ENCODE measurements around the gene TNFSF18. TPM values are rescaled to one million over a fixed set of nuclear protein-coding genes. Genes with fewer than 3 reads are reported as not detected.
"Not testable (repeated sequence)": the region's sequence is repeated elsewhere in the genome, so short reads cannot be mapped to it uniquely, and the experiment has no call there.

TNFSF18 gene
- total RNA-seq, 1 donor from 2014 or later: 0.58 TPM

DNA sequence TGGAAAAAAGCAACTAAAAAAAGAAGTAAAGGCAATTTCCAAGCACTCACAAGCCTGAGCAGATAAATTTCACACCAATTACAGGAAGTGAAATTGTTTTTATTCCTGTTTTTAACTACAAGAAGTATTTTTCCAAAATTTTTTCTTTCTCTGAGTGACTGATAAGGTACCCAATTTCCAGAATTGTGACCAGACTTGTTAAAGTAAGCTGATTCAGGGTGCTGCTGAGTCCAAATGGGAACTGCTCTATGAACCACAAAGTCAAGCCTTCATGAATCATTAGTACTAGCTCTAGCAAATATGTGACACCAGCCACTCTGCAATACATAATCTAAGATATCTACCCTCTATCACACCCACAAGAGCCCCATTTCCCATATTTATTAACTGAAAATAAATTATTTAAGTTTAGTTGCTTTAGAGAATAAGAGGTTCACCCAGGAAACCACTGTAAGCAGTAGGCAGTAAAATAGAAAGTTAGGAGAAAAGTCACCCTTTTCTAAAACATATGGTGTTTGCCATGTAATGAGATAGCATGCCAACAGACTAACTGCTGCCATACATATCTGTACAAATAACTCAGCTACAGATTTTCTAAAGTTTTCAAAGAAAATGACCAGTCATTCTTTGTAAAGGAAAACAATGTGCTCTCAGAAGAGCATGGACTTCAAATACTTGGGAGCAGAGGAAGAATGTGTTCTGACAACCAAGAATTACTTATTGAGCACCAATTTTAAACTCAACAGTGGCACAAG lies 43.1 kb upstream of the TNFSF18 start:
- no peaks in the 10 kb centered on the region for H3K36me3 Mint-ChIP-seq
- TF ChIP-seq, protein P1, sequence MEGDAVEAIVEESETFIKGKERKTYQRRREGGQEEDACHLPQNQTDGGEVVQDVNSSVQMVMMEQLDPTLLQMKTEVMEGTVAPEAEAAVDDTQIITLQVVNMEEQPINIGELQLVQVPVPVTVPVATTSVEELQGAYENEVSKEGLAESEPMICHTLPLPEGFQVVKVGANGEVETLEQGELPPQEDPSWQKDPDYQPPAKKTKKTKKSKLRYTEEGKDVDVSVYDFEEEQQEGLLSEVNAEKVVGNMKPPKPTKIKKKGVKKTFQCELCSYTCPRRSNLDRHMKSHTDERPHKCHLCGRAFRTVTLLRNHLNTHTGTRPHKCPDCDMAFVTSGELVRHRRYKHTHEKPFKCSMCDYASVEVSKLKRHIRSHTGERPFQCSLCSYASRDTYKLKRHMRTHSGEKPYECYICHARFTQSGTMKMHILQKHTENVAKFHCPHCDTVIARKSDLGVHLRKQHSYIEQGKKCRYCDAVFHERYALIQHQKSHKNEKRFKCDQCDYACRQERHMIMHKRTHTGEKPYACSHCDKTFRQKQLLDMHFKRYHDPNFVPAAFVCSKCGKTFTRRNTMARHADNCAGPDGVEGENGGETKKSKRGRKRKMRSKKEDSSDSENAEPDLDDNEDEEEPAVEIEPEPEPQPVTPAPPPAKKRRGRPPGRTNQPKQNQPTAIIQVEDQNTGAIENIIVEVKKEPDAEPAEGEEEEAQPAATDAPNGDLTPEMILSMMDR (conservative IDR thresholded peaks at IDR 0.05): no peak
- H3K27ac Mint-ChIP-seq: no peak overlapping the region
- H3K9me3 Mint-ChIP-seq: no peaks in the 10 kb centered on the region
- H3K27me3 Mint-ChIP-seq: peaks cover 6% of the 10 kb centered on the region
- no peak overlapping the region for H3K4me3 Mint-ChIP-seq
- no peak for DNase-seq (ENCODE audit: extremely low spot score, unreplicated experiment)
- H3K4me1 Mint-ChIP-seq (ENCODE audit: unreplicated experiment): no peaks in the 10 kb centered on the region

DNA sequence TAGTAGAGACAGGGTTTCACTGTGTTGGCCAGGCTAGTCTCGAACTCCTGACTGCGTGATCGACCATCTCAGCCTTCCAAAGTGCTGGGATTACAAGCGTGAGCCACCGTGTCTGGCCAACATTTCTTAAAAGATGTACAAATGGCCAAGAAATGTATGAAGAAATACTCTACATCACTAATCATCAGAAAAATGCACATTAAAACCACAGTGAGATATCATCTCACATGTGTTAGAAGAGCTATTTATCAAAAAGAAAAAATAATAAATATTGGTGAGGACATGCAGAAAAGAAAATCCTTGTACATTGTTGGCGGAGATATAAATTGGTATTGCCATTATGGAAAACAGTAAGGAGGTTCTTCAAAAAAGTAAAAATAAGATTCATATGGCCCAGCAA lies 33.6 kb upstream of the TNFSF18 start:
- TF ChIP-seq, protein P1 (conservative IDR thresholded peaks at IDR 0.05): no peak
- H3K27me3 Mint-ChIP-seq: no peaks in the 10 kb centered on the region
- H3K4me1 Mint-ChIP-seq (ENCODE audit: unreplicated experiment): no peaks in the 10 kb centered on the region
- no peak for DNase-seq (ENCODE audit: extremely low spot score, unreplicated experiment)
- no peaks in the 10 kb centered on the region for H3K36me3 Mint-ChIP-seq
- no peak overlapping the region for H3K27ac Mint-ChIP-seq
- H3K9me3 Mint-ChIP-seq: no peaks in the 10 kb centered on the region
- no peak overlapping the region for H3K4me3 Mint-ChIP-seq

DNA sequence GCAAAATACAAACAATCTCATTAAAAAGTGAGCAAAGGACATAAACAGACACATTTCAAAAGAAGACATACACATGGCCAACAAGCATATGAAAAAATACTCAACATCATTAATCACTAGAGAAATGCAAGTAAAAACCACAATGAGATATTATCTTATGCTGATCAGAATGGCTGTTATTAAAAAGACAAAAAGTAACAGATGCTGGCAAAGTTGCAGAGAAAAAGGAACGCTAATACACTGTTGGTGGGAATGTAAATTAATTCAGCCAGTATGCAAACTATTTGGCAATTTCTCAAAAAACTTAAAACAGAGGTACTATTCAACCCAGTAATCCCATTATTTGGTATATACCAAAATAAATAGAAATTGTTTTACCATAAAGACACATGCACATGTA lies 32.2 kb upstream of the TNFSF18 start:
- TF ChIP-seq, protein P1 (conservative IDR thresholded peaks at IDR 0.05): no peak
- Mint-ChIP-seq H3K4me3 (no peak overlapping the region), H3K36me3 (no peaks in the 10 kb centered on the region), H3K27me3 (no peaks in the 10 kb centered on the region), H3K27ac (no peak overlapping the region), H3K9me3 (no peaks in the 10 kb centered on the region), H3K4me1 (ENCODE audit: unreplicated experiment) (no peaks in the 10 kb centered on the region)
- DNase-seq (ENCODE audit: extremely low spot score, unreplicated experiment): no peak

DNA sequence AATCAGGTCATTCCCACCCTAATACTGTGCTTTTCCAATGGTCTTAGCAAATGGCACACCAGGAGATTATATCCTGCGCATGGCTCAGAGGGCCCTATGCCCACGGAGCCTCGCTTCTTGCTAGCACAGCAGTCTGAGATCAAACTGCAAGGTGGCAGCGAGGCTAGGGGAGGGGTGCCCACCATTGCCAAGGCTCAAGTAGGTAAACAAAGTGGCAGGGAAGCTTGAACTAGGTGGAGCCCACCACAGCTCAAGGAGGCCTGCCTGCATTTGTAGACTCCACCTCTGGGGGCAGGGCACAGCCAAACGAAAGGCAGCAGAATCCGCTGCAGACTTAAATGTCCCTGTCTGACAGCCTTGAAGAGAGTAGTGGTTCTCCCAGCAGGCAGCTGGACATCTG lies 23.5 kb upstream of the TNFSF18 start:
- not testable (repeated sequence) for H3K27ac Mint-ChIP-seq; H3K4me3 Mint-ChIP-seq; DNase-seq (ENCODE audit: extremely low spot score, unreplicated experiment); H3K4me1 Mint-ChIP-seq (ENCODE audit: unreplicated experiment); H3K9me3 Mint-ChIP-seq; H3K27me3 Mint-ChIP-seq; H3K36me3 Mint-ChIP-seq

DNA sequence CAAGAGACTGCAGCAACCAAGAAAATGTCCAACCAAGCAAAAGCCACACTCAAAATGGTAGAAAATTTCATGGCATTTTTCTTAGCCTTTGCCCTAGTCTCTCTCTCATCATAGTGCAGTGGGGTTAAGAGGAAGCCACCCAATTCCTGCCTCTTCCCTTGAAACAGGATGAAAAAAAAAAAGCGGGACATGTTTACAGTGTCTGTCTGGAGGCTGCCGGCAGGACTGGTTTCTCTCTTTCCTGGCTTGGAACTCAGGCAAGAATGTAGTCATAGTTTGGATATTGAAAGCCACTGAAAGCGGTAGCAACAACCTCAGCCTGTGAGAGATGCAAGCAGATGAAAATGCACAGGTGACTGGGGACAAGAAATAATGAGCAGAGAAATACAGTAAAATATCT lies 13.3 kb upstream of the TNFSF18 start:
- Mint-ChIP-seq H3K9me3 (peaks cover 8% of the 10 kb centered on the region), H3K27ac (no peak overlapping the region), H3K4me1 (ENCODE audit: unreplicated experiment) (no peaks in the 10 kb centered on the region), H3K36me3 (no peaks in the 10 kb centered on the region), H3K4me3 (no peak overlapping the region), H3K27me3 (no peaks in the 10 kb centered on the region)
- DNase-seq (ENCODE audit: extremely low spot score, unreplicated experiment): no peak
- TF ChIP-seq, protein P1 (conservative IDR thresholded peaks at IDR 0.05): no peak

DNA sequence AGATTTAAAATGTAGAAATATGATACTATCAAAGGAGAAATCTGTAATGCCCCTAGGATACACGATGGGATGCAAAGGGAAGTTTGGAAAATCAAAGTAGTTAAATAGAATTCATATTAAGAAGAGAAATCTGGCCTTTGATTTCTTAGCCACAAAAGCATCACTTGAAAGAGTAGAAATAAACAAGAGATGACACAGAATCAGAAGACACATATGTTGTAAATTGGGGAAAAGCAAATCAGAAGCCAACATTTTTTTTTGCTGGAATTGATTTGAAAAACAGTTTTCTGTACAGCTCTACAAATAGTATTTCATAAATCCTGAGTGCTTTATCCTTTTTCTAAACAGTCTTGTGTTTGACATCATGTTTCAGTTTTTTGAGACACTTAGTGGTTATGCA lies 12.4 kb upstream of the TNFSF18 start:
- Mint-ChIP-seq H3K36me3 (no peaks in the 10 kb centered on the region), H3K4me3 (no peak overlapping the region), H3K4me1 (ENCODE audit: unreplicated experiment) (no peaks in the 10 kb centered on the region), H3K9me3 (peaks cover 8% of the 10 kb centered on the region), H3K27ac (no peak overlapping the region), H3K27me3 (no peaks in the 10 kb centered on the region)
- DNase-seq (ENCODE audit: extremely low spot score, unreplicated experiment): no peak
- TF ChIP-seq, protein P1 (conservative IDR thresholded peaks at IDR 0.05): no peak

All from type B pancreatic cell (in vitro differentiated cells).